Erythroblast (primary cell): ENCODE measurements around the gene ITGB2.

ENCODE experiments used
- GATA1 ChIP-seq: IDR thresholded peaks from 2 replicates; pipeline ENCODE4 v1.6.1; 2011; ENCODE audit warnings: low read depth, mild to moderate bottlenecking, control low read depth, low read length, moderate library complexity
- POLR2A ChIP-seq: IDR thresholded peaks from 2 replicates; pipeline ENCODE4 v1.6.1; 2011; ENCODE audit warnings: mild to moderate bottlenecking, low read length

GRCh38 chr21:44846224-44846484 is 74.5 kb downstream of the ITGB2 start:
- peak; percentile 5 for TF ChIP-seq POLR2A
- TF ChIP-seq GATA1: no peak
